Central memory CD4-positive, alpha-beta T cell (primary cell): ENCODE results near the gene CLCN5.

Experiments
- DNase-seq: peaks from one replicate; pipeline ENCODE4 v3.0.0; 2022

The CLCN5 gene

DNA sequence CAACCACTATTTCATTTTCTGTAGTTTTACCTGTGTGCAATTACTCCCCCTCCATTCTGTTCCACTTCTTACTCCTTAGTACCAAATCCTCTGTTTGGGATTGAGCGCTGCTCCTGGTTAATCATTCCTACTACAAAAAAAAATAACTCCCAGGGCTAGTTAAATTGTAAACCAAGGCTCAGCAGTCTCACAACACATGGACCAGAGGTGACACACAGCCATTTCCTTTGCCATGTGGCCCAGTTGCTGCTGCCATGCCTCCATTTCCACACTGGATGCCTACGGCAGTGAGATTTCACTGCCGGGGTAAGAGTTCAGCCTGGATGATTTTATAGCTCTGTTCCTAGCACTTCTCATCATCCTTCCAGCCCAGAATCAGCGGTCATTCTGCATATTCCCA lies 171.2 kb downstream of the CLCN5 start:
- DNase-seq, result no peak

DNA sequence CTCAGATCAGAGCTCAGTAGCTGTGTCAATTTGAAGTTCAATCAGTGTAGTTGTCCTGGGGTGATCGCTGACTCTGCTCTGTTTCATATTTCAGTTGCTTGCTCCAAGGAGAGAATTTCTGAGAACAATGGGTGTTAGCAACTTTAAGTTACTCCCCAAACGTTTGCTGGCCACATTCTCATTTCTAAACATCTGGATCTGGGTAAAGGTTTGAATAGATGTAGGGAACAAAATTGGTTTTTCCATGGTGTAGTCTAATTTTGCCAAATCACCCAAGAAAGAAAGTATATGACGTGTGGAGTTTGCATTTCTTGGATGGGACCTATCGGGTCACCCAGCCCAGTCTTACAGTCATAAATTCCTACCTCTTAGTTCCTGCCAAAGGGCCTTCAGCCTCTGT lies 174.7 kb downstream of the CLCN5 start:
- no peak for DNase-seq

DNA sequence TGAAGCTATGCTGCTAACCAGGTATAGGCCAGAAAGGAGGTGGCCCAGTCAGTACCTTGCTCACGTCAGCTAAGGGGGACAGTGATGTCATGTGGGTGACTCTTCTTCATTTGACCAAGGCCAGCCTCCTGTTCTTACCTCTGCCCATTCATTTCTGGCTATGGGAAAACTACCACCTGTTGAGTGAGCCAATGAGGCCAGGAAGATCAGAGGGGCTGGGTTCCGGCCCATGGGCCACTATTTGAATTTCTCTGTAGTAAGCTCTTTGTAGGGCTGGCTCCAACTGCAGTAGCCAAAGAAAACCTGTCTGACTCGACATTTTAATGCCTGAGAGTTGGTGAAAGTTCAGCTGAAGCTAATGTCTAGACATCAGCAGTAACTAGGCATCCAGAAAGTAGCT lies 175.8 kb downstream of the CLCN5 start:
- DNase-seq, result no peak

- no peak for DNase-seq
Measured at GRCh38 chrX:50098749-50099148, 176.4 kb downstream of the CLCN5 start.

GRCh38 chrX:50099331-50099730 lies 176.9 kb downstream of the CLCN5 start:
- DNase-seq, result no peak

- DNase-seq, result no peak
Measured at GRCh38 chrX:50100188-50100587, 177.8 kb downstream of the CLCN5 start.

GRCh38 chrX:50103176-50103575 lies 180.8 kb downstream of the CLCN5 start:
- DNase-seq, result no peak

DNA sequence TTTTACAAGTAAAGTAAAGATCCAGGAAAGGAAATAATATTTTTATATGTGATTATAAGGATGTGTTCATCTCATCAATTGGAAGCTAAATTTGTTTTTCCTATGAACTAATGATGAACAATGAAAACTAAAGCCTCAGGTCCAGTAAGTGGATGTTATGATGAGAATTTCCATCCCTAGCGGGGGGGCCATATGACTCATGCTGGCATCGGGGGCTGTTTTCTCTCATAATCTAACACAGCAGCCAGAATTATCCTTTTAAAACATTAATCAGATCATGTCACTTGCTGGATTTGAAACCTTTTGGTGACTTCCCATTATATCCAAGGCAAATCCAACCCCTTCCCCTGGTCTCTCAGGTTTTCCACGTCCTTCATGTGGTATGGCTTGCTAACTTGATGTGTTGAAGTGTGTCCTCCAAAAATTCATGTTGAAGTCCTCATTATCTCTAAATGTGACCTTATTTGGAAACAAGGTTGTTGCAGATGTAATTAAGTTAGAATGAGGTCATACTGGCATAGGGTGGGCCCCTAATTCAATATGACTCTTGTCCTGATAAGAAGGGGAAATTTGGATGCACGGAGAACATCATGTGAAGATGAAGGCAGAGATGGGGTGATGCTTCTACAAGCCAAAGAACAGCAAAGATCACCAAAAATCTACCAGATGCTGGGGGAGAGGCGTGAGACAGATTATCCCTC lies 181.6 kb downstream of the CLCN5 start:
- DNase-seq, result no peak

- DNase-seq, result no peak
Measured at GRCh38 chrX:50106051-50106675, 183.8 kb downstream of the CLCN5 start.

- no peak for DNase-seq
Measured at GRCh38 chrX:50107470-50107869, 185.1 kb downstream of the CLCN5 start.

GRCh38 chrX:50108264-50108663 lies 185.9 kb downstream of the CLCN5 start:
- no peak for DNase-seq

DNA sequence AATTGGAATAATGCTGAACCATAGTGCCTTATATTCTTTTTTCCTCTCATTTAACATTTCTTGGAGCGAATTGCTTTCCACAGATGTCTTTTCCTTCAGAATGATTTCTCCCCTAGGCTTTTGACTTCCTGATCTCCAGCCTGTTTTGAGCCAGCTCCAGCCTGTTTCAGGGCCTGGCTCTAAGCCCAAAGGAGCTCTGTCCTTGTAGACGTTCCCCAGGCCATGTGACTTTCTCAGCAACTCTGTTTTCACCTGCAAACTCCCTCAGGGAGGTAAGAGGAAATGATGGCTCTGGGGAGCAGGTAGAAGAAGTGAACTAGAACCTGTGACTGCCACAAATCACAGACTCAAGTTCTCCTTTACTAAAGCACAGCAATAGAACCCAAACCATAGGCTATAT lies 189.3 kb downstream of the CLCN5 start:
- DNase-seq, result no peak

GRCh38 chrX:50114113-50114512 lies 191.7 kb downstream of the CLCN5 start:
- DNase-seq, result no peak

- no peak for DNase-seq
Measured at GRCh38 chrX:50115973-50116372, 193.6 kb downstream of the CLCN5 start.

GRCh38 chrX:50117476-50117875 lies 195.1 kb downstream of the CLCN5 start:
- no peak for DNase-seq

DNA sequence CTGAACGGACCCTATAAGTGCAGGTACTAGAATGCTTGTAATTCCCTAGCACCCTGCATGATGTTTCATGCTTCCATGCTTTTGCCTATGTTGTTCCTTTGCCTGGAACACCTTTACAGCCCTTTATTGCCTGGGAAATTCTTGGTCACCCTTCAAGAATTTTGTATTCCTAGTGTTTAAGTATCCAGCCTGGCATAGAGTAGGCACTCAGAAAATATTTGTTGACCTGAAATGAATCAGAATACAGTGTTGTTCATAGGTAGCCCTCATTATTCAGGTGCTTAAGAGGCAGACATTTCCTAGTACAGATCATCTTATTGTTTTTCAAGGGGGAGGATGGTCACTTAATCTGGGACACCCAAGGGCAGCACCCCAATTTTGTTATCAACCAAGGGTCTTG lies 203.1 kb downstream of the CLCN5 start:
- DNase-seq, result no peak

DNA sequence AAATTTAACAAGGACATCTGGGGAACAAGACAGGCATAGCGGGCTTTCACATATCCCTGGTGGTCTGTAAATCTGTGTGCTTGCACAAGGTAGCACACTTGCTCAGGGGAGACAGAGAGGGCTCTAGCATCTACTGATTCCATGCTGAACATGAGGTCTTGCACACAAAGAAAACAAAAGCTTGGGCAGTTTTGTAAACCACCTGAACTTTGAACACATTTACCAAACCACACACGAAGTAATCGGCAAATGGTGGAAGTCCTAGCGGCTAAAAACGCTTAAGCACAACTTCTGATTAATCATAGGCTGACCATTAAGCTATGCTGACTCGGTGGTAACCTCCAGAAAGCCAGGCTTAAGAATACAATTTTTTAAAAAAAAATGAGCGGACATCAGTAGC lies 225.6 kb downstream of the CLCN5 start:
- no peak for DNase-seq
